K562 (cell line): ENCODE results near the gene SLMAP. TPM values are rescaled to one million over a fixed set of nuclear protein-coding genes. Genes with fewer than 3 reads are reported as not detected.

Experiments used
- ATAC-seq: fragments of 200-7000 bp; cut with Tn5 transposase; 3 replicates; pipeline ENCODE4 v1.9.1; 2020; ENCODE audit warnings: moderate library complexity
- BruUV-seq: library from RNA; stranded (reverse); fragments of 400-500 nt; replicated peaks from 2 replicates; lab custom pipeline; 2021; lab: Mats Ljungman, UMichigan
- CTCF ChIA-PET: fragments of 300-600 bp; formaldehyde crosslinking; extraction: SDS; loops from one replicate; lab custom pipeline; 2021; ENCODE audit warnings: low intra/inter-chr PET ratio; lab: Yijun Ruan, JAX
- POLR2A ChIA-PET: fragments of 300-600, 350-650 bp; sonication (Branson Sonifier 250); formaldehyde crosslinking; extraction: SDS; loops from one replicate; lab custom pipeline; 2021; ENCODE audit warnings: antibody characterized with exemption, inconsistent platforms; lab: Yijun Ruan, JAX
- DNase-seq, 4 experiments: peaks; one replicate each; pipeline versions ENCODE4 v3.0.0 to v3.0.0-alpha.2; 2011 to 2018; ENCODE audit warnings: low spot score in 3 of 4, mixed read lengths in 3 of 4; ENCODE audit errors: extremely low read depth in 1 of 4
- FAIRE-seq: peaks from 2 replicates; lab custom pipeline; 2011; peaks lifted over from hg19 to GRCh38; lab: Jason Lieb, UNC
- H2AFZ ChIP-seq: 2 replicates; pipeline ENCODE4 v1.6.0; 2011; ENCODE audit warnings: low read depth, low read length, control low read depth, inconsistent platforms
- H3K27ac ChIP-seq: fragments of 200-600 bp; 3 replicates; pipeline ENCODE4 v1.8.0; 2011; ENCODE audit warnings: low read depth, mild to moderate bottlenecking, control low read depth, inconsistent platforms, low read length, moderate library complexity, mixed read lengths; ENCODE audit errors: extremely low read depth
- H3K27me3 ChIP-seq, 2 experiments: fragments of 300-600 bp in 1 of 2; 2 replicates in 1 of 2; 3 replicates in 1 of 2; pipeline versions ENCODE4 v1.6.0 to v1.8.0; 2011; ENCODE audit warnings: inconsistent platforms in 2 of 2, low read length in 2 of 2, mild to moderate bottlenecking in 1 of 2, mixed read lengths in 1 of 2, moderate library complexity in 1 of 2; ENCODE audit not compliant: control insufficient read depth in 2 of 2, insufficient read depth in 2 of 2
- H3K36me3 ChIP-seq: fragments of 300-600 bp; 3 replicates; pipeline ENCODE4 v1.8.0; 2011; ENCODE audit warnings: mild to moderate bottlenecking, low read length, inconsistent platforms; ENCODE audit not compliant: control insufficient read depth, insufficient read depth
- H3K4me1 ChIP-seq, 2 experiments: fragments of 200-600 bp in 1 of 2; replicated peaks in 1 of 2; 2 replicates in 1 of 2; 3 replicates in 1 of 2; pipeline versions ENCODE4 v1.5.1 to v1.8.0; 2011; ENCODE audit warnings: inconsistent platforms in 2 of 2, low read length in 2 of 2, mild to moderate bottlenecking in 1 of 2, mixed read lengths in 1 of 2, moderate library complexity in 1 of 2; ENCODE audit not compliant: control insufficient read depth in 2 of 2, insufficient read depth in 2 of 2
- H3K4me2 ChIP-seq: 2 replicates; pipeline ENCODE4 v1.6.1; 2011; ENCODE audit warnings: low read length, control low read depth, inconsistent platforms, mixed read lengths; ENCODE audit not compliant: insufficient read depth
- H3K4me3 ChIP-seq: fragments of 200-600 bp; sonication (generic), shearing (Covaris generic); 2 replicates; pipeline ENCODE4 v1.5.1; 2016; ENCODE audit warnings: control low read depth, inconsistent platforms
- H3K79me2 ChIP-seq: fragments of 200-600 bp; 3 replicates; pipeline ENCODE4 v1.8.0; 2011; ENCODE audit warnings: low read length, inconsistent platforms; ENCODE audit not compliant: control insufficient read depth, insufficient read depth
- H3K9ac ChIP-seq, 2 experiments: 2 replicates each; pipeline versions ENCODE4 v1.6.0 to v1.6.1; 2011; ENCODE audit warnings: low read depth in 2 of 2, low read length in 2 of 2, control low read depth in 1 of 2, inconsistent platforms in 1 of 2, mild to moderate bottlenecking in 1 of 2, mixed read lengths in 1 of 2; ENCODE audit not compliant: insufficient read depth in 1 of 2
- H3K9me1 ChIP-seq: one replicate; pipeline ENCODE4 v1.6.0; 2011; ENCODE audit warnings: inconsistent platforms, mild to moderate bottlenecking, low read length, moderate library complexity; ENCODE audit not compliant: control insufficient read depth, insufficient read depth
- H3K9me3 ChIP-seq: replicated peaks from 2 replicates; pipeline ENCODE4 v1.5.1; 2011; ENCODE audit warnings: low read depth, low read length, inconsistent platforms; ENCODE audit not compliant: control insufficient read depth, insufficient read depth
- H4K20me1 ChIP-seq: replicated peaks from 2 replicates; pipeline ENCODE4 v1.6.1; 2011; ENCODE audit warnings: low read length, inconsistent platforms, mixed read lengths; ENCODE audit not compliant: control insufficient read depth, insufficient read depth
- ARID3A ChIP-seq: IDR thresholded peaks from 2 replicates; pipeline ENCODE4 v1.6.1; 2012; ENCODE audit warnings: low read depth, low read length, improper control_type of control experiment, borderline replicate concordance
- CHD2 ChIP-seq: IDR thresholded peaks from 2 replicates; pipeline ENCODE4 v1.6.1; 2011; ENCODE audit warnings: low read depth, low read length
- CREB1 ChIP-seq, 2 experiments: sonication (generic) in 1 of 2; formaldehyde crosslinking in 1 of 2; IDR thresholded peaks; 2 replicates each; pipeline versions ENCODE4 v1.6.1 to v1.8.0; 2012 to 2022; ENCODE audit warnings: inconsistent platforms in 1 of 2, mild to moderate bottlenecking in 1 of 2, missing genetic modification reagents in 1 of 2, moderate library complexity in 1 of 2
- HNRNPL ChIP-seq: fragments of 200-400 bp; formaldehyde crosslinking; IDR thresholded peaks from 2 replicates; pipeline ENCODE4 v1.6.1; 2017; ENCODE audit warnings: low read depth, mild to moderate bottlenecking, low read length
- IRF2 ChIP-seq: sonication (generic); formaldehyde crosslinking; IDR thresholded peaks from 2 replicates; pipeline ENCODE4 v1.8.1; 2022; ENCODE audit warnings: mild to moderate bottlenecking, missing genetic modification reagents
- KHSRP ChIP-seq: fragments of 450-650 bp; IDR thresholded peaks from 2 replicates; pipeline ENCODE4 v1.6.1; 2017
- MYC ChIP-seq, 2 experiments: fragments of 250-450 bp in 1 of 2; sonication (Bioruptor Pico) in 1 of 2; IDR thresholded peaks; 2 replicates each; pipeline versions ENCODE4 v1.5.1 to v1.6.1; 2012 to 2021; ENCODE audit warnings: low read depth in 2 of 2, borderline replicate concordance in 1 of 2, improper control_type of control experiment in 1 of 2, low read length in 1 of 2, mild to moderate bottlenecking in 1 of 2, moderate library complexity in 1 of 2
- POLR2B ChIP-seq: fragments of 450-650 bp; IDR thresholded peaks from 2 replicates; pipeline ENCODE4 v1.6.1; 2018; ENCODE audit warnings: low read depth; ENCODE audit not compliant: partially characterized antibody
- USF1 ChIP-seq: sonication (generic); formaldehyde crosslinking; IDR thresholded peaks from 2 replicates; pipeline ENCODE4 v1.9.0; 2022; ENCODE audit warnings: mild to moderate bottlenecking, missing genetic modification reagents
- ZNF76 ChIP-seq: fragments of 250-450 bp; sonication (Bioruptor Pico); IDR thresholded peaks from 2 replicates; pipeline ENCODE4 v1.4.0; 2020; ENCODE audit warnings: mild to moderate bottlenecking, moderate library complexity, borderline replicate concordance
- WGBS: fragments of 100-300 bp; shearing (Covaris generic); methylation state at CpG from one replicate; pipeline ENCODE4 v1.1.6; 2016; ENCODE audit warnings: low coverage, mixed read lengths; ENCODE audit not compliant: insufficient coverage; ENCODE audit errors: missing lambda C conversion rate; 5-methylcytosine and 5-hydroxymethylcytosine counted together
- in situ Hi-C: fragments of 300-500 bp; cut with MboI; formaldehyde crosslinking; loops from 4 replicates; pipeline ENCODE4 v1.15.0; 2018; ENCODE audit warnings: inconsistent platforms, mixed read lengths
- intact Hi-C: fragments of 100-400 bp; cut with micrococcal nuclease; formaldehyde crosslinking; loops from 2 replicates; pipeline ENCODE4 v1.14.2; 2022
- polyA plus RNA-seq, 8 experiments: library from polyadenylated mRNA; depleted of rRNA in 4 of 8; stranded (reverse) in 5 of 8; unstranded in 3 of 8; fragments of >200 nt; fragmentation: Nextera tagmentation in 2 of 8; fragmentation: Illumina TruSeq in 1 of 8; extraction: Ambion mirVana in 2 of 8; extraction: Trizol in 1 of 8; gene quantifications; 2 replicates each; pipeline versions ENCODE4 v1.2.1 to v1.2.3, GENCODE V29; 2011 to 2014; ENCODE audit warnings: inconsistent platforms in 1 of 8, missing spikeins in 1 of 8
- total RNA-seq, 7 experiments: library from RNA; depleted of rRNA in 6 of 7; stranded (reverse); fragments of >200 nt in 6 of 7; fragmentation: Illumina TruSeq in 2 of 7; extraction: Trizol in 2 of 7; gene quantifications; 2 replicates each; pipeline versions ENCODE4 v1.2.1 to v1.2.3, GENCODE V29; 2011 to 2021; ENCODE audit warnings: low replicate concordance in 1 of 7
- TF ChIP-seq, protein P1 (sequence below): sonication (generic); IDR thresholded peaks from 2 replicates; pipeline ENCODE4 v1.6.1; 2016
- TF ChIP-seq, protein P2 (sequence below), 2 experiments: fragments of 150-350 bp in 1 of 2; IDR thresholded peaks; 2 replicates each; pipeline ENCODE4 v1.6.1; 2012 to 2016; ENCODE audit warnings: low read depth in 2 of 2, low read length in 2 of 2, mild to moderate bottlenecking in 1 of 2, moderate library complexity in 1 of 2

SLMAP gene
- total and polyA plus RNA-seq, 9 of the 15 experiments (the other 6 are each of a cell fraction or from before 2014, with no cell fraction given): 12.1 to 50.7 (median 28.3) TPM

DNA sequence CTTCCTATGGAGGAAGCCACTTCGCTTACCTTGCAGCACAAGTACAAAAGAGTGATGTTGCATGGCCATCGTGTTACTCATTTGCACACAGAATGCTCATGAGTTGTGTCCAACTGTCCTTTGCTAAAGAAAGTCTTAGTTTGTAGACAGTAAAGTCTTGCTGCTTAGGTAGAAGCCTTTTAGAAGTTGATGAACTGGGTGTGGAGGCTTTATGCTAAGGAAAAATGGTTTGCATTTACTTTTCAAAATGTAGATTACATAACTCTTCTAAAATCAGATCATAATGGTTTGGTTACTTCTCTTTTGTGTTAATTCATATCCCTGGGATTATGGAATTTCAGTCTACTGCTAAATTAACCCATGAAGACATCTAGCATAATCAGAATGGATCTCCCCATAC, 167.6 kb downstream of the SLMAP start (continued):
- TF ChIP-seq IRF2 (CRISPR knock-in tag): no peak
- TF ChIP-seq, protein P1, sequence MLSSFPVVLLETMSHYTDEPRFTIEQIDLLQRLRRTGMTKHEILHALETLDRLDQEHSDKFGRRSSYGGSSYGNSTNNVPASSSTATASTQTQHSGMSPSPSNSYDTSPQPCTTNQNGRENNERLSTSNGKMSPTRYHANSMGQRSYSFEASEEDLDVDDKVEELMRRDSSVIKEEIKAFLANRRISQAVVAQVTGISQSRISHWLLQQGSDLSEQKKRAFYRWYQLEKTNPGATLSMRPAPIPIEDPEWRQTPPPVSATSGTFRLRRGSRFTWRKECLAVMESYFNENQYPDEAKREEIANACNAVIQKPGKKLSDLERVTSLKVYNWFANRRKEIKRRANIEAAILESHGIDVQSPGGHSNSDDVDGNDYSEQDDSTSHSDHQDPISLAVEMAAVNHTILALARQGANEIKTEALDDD: no peak
- TF ChIP-seq MYC (IDR thresholded peaks at IDR 0.05; ENCODE audit: low read depth, low read length): no peak
- TF ChIP-seq MYC (CRISPR knock-in tag; IDR thresholded peaks at IDR 0.05; ENCODE audit: borderline replicate concordance, low read depth): no peak
- TF ChIP-seq ZNF76: no peak
- no peak for TF ChIP-seq POLR2B

- Histone ChIP-seq H3K79me2 (no peaks in the 10 kb centered on the region), H3K4me3 (no peak overlapping the region), H3K27me3 (no peaks in the 10 kb centered on the region), H3K9ac (no peak overlapping the region), H3K36me3 (peaks cover 25% of the 10 kb centered on the region; the same call in 2 of the 3 replicates), H4K20me1 (no peaks in the 10 kb centered on the region), H3K9me3 (no peaks in the 10 kb centered on the region), H3K27ac (no peak overlapping the region), H3K4me1 (no peaks in the 10 kb centered on the region), H2AFZ (no peak overlapping the region), H3K9me1 (no peaks in the 10 kb centered on the region), H3K4me2 (no peak overlapping the region)
- no TSS peak for BruUV-seq
- DNase-seq (no peak), FAIRE-seq (no peak), ATAC-seq (no peak)
- ChIA-PET CTCF (no interaction called here), POLR2A (no interaction called here)
- intact Hi-C loops: no loop called here
- in situ Hi-C loops: no loop called here
- 98% methylated on average over 5 of the region's 5 CpGs for WGBS
- TF ChIP-seq, protein P2, sequence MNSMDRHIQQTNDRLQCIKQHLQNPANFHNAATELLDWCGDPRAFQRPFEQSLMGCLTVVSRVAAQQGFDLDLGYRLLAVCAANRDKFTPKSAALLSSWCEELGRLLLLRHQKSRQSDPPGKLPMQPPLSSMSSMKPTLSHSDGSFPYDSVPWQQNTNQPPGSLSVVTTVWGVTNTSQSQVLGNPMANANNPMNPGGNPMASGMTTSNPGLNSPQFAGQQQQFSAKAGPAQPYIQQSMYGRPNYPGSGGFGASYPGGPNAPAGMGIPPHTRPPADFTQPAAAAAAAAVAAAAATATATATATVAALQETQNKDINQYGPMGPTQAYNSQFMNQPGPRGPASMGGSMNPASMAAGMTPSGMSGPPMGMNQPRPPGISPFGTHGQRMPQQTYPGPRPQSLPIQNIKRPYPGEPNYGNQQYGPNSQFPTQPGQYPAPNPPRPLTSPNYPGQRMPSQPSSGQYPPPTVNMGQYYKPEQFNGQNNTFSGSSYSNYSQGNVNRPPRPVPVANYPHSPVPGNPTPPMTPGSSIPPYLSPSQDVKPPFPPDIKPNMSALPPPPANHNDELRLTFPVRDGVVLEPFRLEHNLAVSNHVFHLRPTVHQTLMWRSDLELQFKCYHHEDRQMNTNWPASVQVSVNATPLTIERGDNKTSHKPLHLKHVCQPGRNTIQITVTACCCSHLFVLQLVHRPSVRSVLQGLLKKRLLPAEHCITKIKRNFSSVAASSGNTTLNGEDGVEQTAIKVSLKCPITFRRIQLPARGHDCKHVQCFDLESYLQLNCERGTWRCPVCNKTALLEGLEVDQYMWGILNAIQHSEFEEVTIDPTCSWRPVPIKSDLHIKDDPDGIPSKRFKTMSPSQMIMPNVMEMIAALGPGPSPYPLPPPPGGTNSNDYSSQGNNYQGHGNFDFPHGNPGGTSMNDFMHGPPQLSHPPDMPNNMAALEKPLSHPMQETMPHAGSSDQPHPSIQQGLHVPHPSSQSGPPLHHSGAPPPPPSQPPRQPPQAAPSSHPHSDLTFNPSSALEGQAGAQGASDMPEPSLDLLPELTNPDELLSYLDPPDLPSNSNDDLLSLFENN (IDR thresholded peaks at IDR 0.05; ENCODE audit: low read depth in 2 of 2, low read length in 2 of 2): no peak
- TF ChIP-seq KHSRP (no peak), CHD2 (no peak), USF1 (no peak), HNRNPL (no peak), ARID3A (no peak), CREB1 (IDR thresholded peaks at IDR 0.05) (no peak), CREB1 (CRISPR knock-in tag; IDR thresholded peaks at IDR 0.05) (no peak)
Measured at GRCh38 chr3:57927166-57927565, 171.1 kb downstream of the SLMAP start.
